ENCODE measurements around the gene KRIT1.

DNA sequence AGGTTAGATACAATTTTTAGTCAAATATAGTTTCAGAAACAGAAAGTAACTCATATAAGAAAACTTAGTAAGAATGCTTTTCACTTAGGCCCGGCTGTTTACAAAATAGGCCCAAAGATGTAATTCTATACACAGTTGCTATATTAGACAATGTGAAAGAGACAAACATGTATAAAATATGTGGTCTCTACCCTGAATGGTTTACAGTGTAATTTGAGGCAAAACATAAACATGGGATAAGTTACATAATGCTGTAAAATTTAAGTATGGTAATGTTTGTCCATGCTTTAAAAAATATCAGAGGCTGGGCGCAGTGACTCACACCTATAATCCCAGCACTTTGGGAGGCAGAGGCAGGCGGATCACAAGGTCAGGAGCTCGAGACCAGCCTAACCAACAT, 18.7 kb downstream of the KRIT1 start:
- TF ChIP-seq POLR2A (IDR thresholded peaks at IDR 0.05; ENCODE audit: low read depth) (no peak), EP300 (IDR thresholded peaks at IDR 0.05) (no peak)
- TF ChIP-seq, protein P1, sequence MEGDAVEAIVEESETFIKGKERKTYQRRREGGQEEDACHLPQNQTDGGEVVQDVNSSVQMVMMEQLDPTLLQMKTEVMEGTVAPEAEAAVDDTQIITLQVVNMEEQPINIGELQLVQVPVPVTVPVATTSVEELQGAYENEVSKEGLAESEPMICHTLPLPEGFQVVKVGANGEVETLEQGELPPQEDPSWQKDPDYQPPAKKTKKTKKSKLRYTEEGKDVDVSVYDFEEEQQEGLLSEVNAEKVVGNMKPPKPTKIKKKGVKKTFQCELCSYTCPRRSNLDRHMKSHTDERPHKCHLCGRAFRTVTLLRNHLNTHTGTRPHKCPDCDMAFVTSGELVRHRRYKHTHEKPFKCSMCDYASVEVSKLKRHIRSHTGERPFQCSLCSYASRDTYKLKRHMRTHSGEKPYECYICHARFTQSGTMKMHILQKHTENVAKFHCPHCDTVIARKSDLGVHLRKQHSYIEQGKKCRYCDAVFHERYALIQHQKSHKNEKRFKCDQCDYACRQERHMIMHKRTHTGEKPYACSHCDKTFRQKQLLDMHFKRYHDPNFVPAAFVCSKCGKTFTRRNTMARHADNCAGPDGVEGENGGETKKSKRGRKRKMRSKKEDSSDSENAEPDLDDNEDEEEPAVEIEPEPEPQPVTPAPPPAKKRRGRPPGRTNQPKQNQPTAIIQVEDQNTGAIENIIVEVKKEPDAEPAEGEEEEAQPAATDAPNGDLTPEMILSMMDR (IDR thresholded peaks at IDR 0.05): no peak

All from esophagus muscularis mucosa (tissue), 4 donors.